HepG2 (cell line): ENCODE measurements around the gene XPR1. TPM values are rescaled to one million over a fixed set of nuclear protein-coding genes. Genes with fewer than 3 reads are reported as not detected.
A peak's percentile ranks its signal among the peaks of the same experiment; 100 is the strongest.

Experiments
- EED ChIP-seq: sonication (generic); formaldehyde crosslinking; IDR thresholded peaks from 2 replicates; pipeline ENCODE4 v1.5.0; 2020; ENCODE audit warnings: mild to moderate bottlenecking, missing genetic modification reagents
- FOSL2 ChIP-seq: sonication (generic); formaldehyde crosslinking; IDR thresholded peaks from 2 replicates; pipeline ENCODE4 v1.4.0; 2020; ENCODE audit warnings: missing genetic modification reagents
- MAX ChIP-seq: IDR thresholded peaks from 2 replicates; pipeline ENCODE4 v1.6.1; 2012; ENCODE audit warnings: inconsistent platforms
- NR3C1 ChIP-seq: sonication (generic); formaldehyde crosslinking; IDR thresholded peaks from 2 replicates; pipeline ENCODE4 v1.4.0; 2020; ENCODE audit warnings: missing genetic modification reagents
- ONECUT2 ChIP-seq: sonication (generic); formaldehyde crosslinking; IDR thresholded peaks from 2 replicates; pipeline ENCODE4 v1.4.0; 2020; ENCODE audit warnings: missing genetic modification reagents
- PBX3 ChIP-seq: sonication (generic); formaldehyde crosslinking; IDR thresholded peaks from 2 replicates; pipeline ENCODE4 v1.8.1; 2023; ENCODE audit warnings: missing genetic modification reagents, inconsistent platforms, borderline replicate concordance
- PCBP1 ChIP-seq: fragments of 200-400 bp; formaldehyde crosslinking; IDR thresholded peaks from 2 replicates; pipeline ENCODE4 v1.6.1; 2017; ENCODE audit warnings: mild to moderate bottlenecking, low read depth, low read length, borderline replicate concordance
- RARG ChIP-seq: sonication (generic); formaldehyde crosslinking; IDR thresholded peaks from 2 replicates; pipeline ENCODE4 v1.4.0; 2020; ENCODE audit warnings: low read depth, mild to moderate bottlenecking, missing genetic modification reagents
- SAFB2 ChIP-seq: sonication (generic); formaldehyde crosslinking; IDR thresholded peaks from 2 replicates; pipeline ENCODE4 v1.5.1; 2020; ENCODE audit warnings: missing genetic modification reagents, low read depth, mild to moderate bottlenecking, borderline replicate concordance
- SMAD1 ChIP-seq: sonication (generic); formaldehyde crosslinking; IDR thresholded peaks from 2 replicates; pipeline ENCODE4 v1.4.0; 2020; ENCODE audit warnings: missing genetic modification reagents, low read depth, mild to moderate bottlenecking, borderline replicate concordance
- SPEN ChIP-seq: sonication (generic); formaldehyde crosslinking; IDR thresholded peaks from 2 replicates; pipeline ENCODE4 v1.5.1; 2020; ENCODE audit warnings: low read depth, mild to moderate bottlenecking, missing genetic modification reagents
- STAT5B ChIP-seq: sonication (generic); formaldehyde crosslinking; IDR thresholded peaks from 2 replicates; pipeline ENCODE4 v1.4.0; 2020; ENCODE audit warnings: missing genetic modification reagents
- TCF7L2 ChIP-seq: IDR thresholded peaks from 2 replicates; pipeline ENCODE4 v1.6.1; 2011; ENCODE audit warnings: mild to moderate bottlenecking, low read depth, low read length, moderate library complexity
- YEATS4 ChIP-seq: sonication (generic); formaldehyde crosslinking; IDR thresholded peaks from 2 replicates; pipeline ENCODE4 v1.4.0; 2020; ENCODE audit warnings: missing genetic modification reagents, borderline replicate concordance
- ZBTB46 ChIP-seq: sonication (generic); formaldehyde crosslinking; IDR thresholded peaks from 2 replicates; pipeline ENCODE4 v1.4.0; 2020; ENCODE audit warnings: mild to moderate bottlenecking, missing genetic modification reagents, borderline replicate concordance
- ZGPAT ChIP-seq: IDR thresholded peaks from 2 replicates; pipeline ENCODE4 v1.6.1; 2016; ENCODE audit warnings: mild to moderate bottlenecking
- ZNF367 ChIP-seq: sonication (generic); formaldehyde crosslinking; IDR thresholded peaks from 2 replicates; pipeline ENCODE4 v1.4.0; 2020; ENCODE audit warnings: missing genetic modification reagents, borderline replicate concordance
- ZNF512B ChIP-seq: sonication (generic); formaldehyde crosslinking; IDR thresholded peaks from 2 replicates; pipeline ENCODE4 v1.5.1; 2020; ENCODE audit warnings: missing genetic modification reagents, mild to moderate bottlenecking, borderline replicate concordance
- ZNF572 ChIP-seq: sonication (generic); formaldehyde crosslinking; IDR thresholded peaks from 2 replicates; pipeline ENCODE4 v1.5.1; 2020; ENCODE audit warnings: mild to moderate bottlenecking, missing genetic modification reagents
- ZNF709 ChIP-seq: sonication (generic); formaldehyde crosslinking; IDR thresholded peaks from 2 replicates; pipeline ENCODE4 v1.5.0; 2020; ENCODE audit warnings: mild to moderate bottlenecking, missing genetic modification reagents
- ZNF788 ChIP-seq: sonication (generic); formaldehyde crosslinking; IDR thresholded peaks from 2 replicates; pipeline ENCODE4 v1.5.0; 2020; ENCODE audit warnings: mild to moderate bottlenecking, missing genetic modification reagents, borderline replicate concordance
- ZSCAN21 ChIP-seq: sonication (generic); formaldehyde crosslinking; IDR thresholded peaks from 2 replicates; pipeline ENCODE4 v1.8.0; 2022; ENCODE audit warnings: mild to moderate bottlenecking, missing genetic modification reagents, moderate library complexity, borderline replicate concordance
- polyA plus RNA-seq, 8 experiments: library from polyadenylated mRNA; depleted of rRNA in 3 of 8; stranded (reverse) in 7 of 8; unstranded in 1 of 8; fragments of >200 nt; fragmentation: Illumina TruSeq in 4 of 8; extraction: Trizol in 4 of 8; gene quantifications; 2 replicates each; pipeline versions ENCODE4 v1.2.1 to v1.2.3, GENCODE V29; 2011 to 2016; ENCODE audit warnings: low read depth in 4 of 8, missing spikeins in 1 of 8, mixed read lengths in 1 of 8; ENCODE audit not compliant: insufficient read depth in 1 of 8
- total RNA-seq, 5 experiments: library from RNA; depleted of rRNA; stranded (reverse); fragments of >200 nt; fragmentation: Illumina TruSeq; extraction: Trizol; gene quantifications; 2 replicates each; pipeline ENCODE4 v1.2.3, GENCODE V29; 2016; ENCODE audit warnings: low read depth in 1 of 5

Gene XPR1
- total and polyA plus RNA-seq, 2 of the 13 experiments (the other 11 are each of a cell fraction or from before 2014, with no cell fraction given) = 22.3 to 23.6 TPM

GRCh38 chr1:180935326-180936109 lies 303.7 kb downstream of the XPR1 start (continued):
- TF ChIP-seq PBX3 (CRISPR knock-in tag) (no peak), ZNF788 (peak; percentile 26; the same call in 1 of the 2 replicates), YEATS4 (CRISPR knock-in tag) (peak; percentile 61; the same call in 1 of the 2 replicates), NR3C1 (CRISPR knock-in tag) (no peak), PCBP1 (no peak), EED (CRISPR knock-in tag) (no peak), ZNF572 (CRISPR knock-in tag) (no peak), SPEN (peak; percentile 72), ZSCAN21 (peak; percentile 71; the same call in 1 of the 2 replicates), ZNF709 (CRISPR knock-in tag) (peak; percentile 64; the same call in 1 of the 2 replicates), ONECUT2 (CRISPR knock-in tag) (no peak), FOSL2 (CRISPR knock-in tag) (no peak), ZBTB46 (CRISPR knock-in tag) (no peak), STAT5B (no peak), TCF7L2 (no peak), MAX (peak; percentile 79), ZNF367 (CRISPR knock-in tag) (no peak), SAFB2 (0 out of 2 replicates have a peak, but pooled peaks have one; percentile 49), SMAD1 (0 out of 2 replicates have a peak, but pooled peaks have one; percentile 65), ZNF512B (CRISPR knock-in tag) (0 out of 2 replicates have a peak, but pooled peaks have one; percentile 6), RARG (CRISPR knock-in tag) (no peak), ZGPAT (CRISPR knock-in tag) (peak; percentile 55; the same call in 1 of the 2 replicates)
